ENCODE measurements around the gene MBP.

MBP gene

GRCh38 chr18:77077941-77078689 is 54.5 kb downstream of the MBP start:
- DNase-seq, result no peak

- no peak for DNase-seq
These were observed 55.2 kb downstream of the MBP start for GRCh38 chr18:77077401-77077800.

- no peak for DNase-seq
These were observed 56.5 kb downstream of the MBP start for GRCh38 chr18:77076111-77076510.

GRCh38 chr18:77074431-77074830 is 58.2 kb downstream of the MBP start:
- DNase-seq, result no peak

DNA sequence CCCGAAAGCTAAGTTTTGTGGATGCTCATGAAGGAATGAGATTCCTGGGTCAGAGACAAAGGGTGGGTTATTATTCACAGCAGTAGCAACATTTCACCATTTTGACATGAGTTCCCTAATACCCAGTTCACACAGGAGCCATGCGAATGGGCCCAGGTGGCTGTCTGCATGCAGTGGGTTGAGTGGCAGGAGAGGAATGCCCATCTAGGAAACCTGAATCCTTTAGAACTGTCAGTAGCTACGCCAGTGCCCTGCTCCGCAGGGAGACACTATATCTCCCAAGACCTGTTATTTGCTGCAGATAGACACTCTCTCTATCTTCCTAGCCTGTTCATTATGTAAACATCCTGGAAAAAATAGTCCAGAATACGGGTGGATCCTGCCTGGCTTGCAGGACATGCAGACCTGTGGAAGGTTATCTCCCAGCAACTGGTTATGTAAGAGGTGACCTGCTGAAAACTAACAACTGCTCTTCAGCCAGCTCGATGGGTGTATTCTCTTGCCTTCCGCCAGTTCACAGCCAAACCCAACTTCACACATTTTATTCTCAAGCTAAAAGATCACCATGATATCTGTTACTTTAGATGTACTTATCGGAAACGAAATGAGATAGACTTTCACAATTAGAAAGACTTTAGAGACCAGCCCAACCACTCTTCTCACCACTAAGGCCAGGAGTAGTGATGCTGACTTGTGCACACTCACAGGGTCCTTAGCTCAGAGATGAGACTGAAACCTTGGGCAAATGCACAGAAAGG is 59.1 kb downstream of the MBP start:
- DNase-seq, result peak; percentile 74

DNA sequence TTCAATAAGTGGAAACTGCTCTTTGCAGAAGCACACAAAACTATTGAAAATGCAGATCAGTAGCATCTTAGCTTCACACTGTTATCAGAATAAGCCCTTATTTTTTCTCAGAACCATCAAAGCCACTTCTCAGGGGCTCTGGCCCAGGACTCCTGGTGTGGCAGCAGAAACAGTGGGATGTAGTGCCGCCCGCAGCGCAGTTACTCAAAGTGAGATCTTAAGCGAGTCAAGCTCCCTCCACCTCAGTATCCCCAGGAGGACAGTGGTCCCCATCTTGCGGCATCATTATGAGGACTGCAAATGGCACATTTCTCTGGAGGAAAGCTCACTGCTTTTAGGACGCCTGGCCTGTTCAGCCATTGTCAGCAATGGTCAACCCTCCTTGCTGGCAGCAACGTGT is 60.0 kb downstream of the MBP start:
- no peak for DNase-seq

DNA sequence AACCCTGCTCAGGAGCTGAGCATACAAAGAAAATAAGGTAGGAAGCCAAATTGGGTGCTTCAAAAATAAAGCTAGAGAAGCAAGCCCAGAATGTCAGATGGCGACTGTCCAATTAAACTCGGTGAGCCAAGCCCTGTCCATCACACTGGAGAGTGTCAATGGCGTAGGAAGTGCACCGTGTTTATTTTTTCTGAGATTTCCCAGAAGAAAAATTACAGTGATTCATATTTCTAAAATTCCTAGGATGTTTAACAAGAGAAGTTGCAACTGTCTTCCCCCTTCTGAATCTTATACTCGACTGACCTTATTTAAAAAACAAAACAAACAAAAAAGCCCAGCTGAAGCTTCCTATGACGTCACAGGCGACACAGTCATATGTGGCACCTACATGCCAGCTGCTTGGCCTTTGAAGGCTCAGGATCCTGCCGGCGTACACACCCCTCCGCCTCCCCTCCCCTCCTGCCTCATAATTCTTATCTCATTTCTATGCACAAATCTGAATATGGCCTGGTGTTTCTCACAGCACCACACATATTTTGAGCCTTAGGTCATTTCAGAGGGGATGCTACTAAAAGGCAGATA is 60.8 kb downstream of the MBP start:
- DNase-seq, result peak; percentile 68

DNA sequence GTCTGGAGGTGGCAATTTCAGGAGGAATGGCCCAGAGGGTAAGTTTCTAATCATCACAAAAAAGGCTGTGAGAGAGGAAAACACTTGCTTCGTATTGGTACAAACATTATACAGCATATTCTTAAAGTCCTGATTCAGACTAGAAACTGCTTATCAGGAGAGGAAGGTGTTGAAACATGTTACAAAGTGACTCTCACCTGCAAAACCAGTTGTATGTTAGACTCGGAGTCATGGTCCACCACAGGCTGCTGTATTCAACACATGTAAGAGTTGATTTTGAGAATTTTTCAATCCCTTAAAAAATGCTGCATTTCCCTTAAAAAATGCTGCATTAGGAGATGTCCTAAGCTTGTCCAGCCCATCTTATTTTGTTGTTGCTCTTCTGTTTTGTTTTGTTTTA is 61.5 kb downstream of the MBP start:
- no peak for DNase-seq

- DNase-seq, result no peak
These were observed 62.0 kb downstream of the MBP start for GRCh38 chr18:77070627-77071026.

- DNase-seq, result peak; percentile 70
These were observed 62.7 kb downstream of the MBP start for GRCh38 chr18:77069931-77070330.

GRCh38 chr18:77069482-77069881 is 63.1 kb downstream of the MBP start:
- no peak for DNase-seq

- DNase-seq, result peak; percentile 70
These were observed 64.0 kb downstream of the MBP start for GRCh38 chr18:77068321-77069312.

DNA sequence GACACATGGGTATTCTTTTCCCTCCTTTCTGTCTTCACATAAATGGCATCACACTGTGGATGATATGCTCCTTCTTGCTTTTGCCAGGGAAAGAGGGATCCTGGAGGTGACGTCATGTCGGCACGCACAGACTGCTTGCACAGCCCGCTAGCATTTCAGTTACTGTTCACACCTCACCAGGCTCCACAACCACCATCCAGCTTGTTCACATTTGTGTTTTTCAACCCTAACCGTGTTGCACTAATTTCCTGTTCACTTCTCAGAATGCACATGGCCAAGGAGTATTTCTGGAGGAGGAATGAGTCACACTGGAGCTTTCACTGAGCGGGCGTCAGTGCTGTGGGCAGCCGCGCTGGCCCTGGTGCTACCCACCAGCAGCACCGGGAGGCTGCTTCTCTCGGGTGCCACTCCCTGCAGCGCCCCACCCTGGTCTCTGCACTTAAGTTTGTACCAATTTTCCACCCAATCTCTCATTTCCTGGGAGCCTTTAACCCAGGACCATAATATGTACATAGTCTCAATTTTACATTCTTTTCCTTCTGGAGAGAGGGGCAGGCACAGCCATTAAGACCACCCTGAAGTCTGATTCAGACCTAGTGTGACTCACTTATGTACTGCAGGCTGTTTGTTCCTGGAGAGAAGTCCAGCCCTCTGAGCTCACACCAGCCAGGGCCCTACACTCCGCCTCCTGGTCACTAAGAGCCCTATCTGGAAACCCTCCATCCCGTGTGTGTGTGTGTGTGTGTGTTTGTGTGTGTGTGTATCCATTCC is 65.1 kb downstream of the MBP start:
- peak; percentile 91 for DNase-seq

DNA sequence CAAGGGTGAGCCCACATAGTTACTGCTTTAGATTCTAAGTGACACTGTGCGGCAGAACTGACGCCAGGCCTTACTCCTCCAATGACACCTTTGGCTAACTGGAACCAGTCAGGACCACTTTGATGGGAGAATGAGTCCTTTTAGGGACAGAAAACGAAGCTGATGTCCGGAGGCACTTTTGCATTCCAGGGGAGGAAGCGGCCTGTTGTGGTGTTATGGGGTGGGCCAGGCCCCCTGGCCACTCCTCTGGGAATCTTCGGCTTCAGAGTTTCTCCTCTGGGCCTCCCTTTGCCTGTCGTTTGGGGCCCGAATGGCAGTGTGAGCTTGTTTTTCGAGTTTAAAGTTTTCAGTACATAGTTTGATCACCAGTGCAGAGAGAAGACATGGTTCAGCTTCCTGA is 65.9 kb downstream of the MBP start:
- DNase-seq, result no peak

- DNase-seq, result no peak
These were observed 66.5 kb downstream of the MBP start for GRCh38 chr18:77066101-77066500.

DNA sequence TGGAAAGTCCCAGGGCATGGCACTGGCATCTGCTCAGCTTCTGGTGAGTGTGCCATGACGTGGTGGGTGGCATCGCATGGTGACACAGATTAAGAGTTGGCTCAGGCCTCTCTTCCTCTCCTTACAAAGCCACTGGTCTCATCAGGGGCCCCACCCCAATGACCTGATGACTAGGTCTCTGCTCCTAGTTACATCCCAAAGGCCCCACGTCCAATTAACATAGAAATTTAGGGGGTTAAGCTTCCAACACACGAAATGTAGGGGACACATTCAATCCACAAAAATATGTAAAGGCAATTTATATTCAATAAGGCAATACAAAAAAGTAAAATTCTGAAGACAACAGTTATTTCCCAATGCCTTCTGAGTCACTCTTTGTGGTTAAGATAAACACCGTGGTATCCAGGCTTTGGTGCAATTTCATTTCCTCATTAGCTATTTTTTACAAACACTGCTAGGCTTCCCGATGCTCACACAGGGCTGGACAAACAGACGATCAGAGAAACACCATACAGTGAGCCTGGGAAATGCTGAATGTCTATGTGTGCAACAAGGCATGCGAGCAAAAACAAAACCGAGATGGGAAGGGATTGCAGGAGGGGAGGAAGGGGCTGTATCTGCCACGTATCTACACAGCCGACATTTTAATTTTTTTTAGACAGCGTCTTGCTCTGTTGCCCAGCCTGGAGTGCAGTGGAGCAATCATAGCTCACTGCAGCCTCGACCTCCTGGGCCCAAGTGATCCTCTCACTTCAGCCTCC is 67.2 kb downstream of the MBP start:
- peak; percentile 87 for DNase-seq

GRCh38 chr18:77063260-77063659 is 69.3 kb downstream of the MBP start:
- peak; percentile 96 for DNase-seq

GRCh38 chr18:77062518-77063003 is 70.0 kb downstream of the MBP start:
- DNase-seq, result peak; percentile 93

DNA sequence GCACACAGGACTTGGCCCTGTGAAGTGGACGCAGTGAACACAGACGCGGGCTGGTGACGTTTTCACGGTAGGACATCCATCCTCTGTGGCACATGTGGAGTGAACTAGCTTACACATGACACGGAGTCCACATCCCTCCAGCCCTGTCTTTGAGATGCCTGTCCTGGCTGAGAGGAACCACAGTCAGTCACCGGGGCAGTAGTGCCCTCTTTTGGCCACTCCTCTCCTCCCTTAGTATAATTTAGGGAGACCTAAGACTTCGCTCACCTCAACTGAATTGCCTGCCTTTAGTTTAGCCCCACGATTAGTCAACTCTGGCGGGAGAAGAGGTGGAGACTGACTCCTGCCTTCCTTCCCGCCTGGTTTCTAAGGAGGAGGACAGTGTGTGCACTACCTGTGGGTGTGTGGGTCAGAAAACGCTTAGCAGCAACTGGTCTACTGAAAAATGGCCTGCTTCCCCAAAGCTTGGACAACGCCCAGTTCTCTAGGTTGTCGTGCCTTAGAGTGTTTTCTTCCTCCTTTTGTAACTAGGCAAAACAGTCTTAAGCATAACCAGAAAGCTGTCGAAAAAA is 70.6 kb downstream of the MBP start:
- peak; percentile 75 for DNase-seq

DNA sequence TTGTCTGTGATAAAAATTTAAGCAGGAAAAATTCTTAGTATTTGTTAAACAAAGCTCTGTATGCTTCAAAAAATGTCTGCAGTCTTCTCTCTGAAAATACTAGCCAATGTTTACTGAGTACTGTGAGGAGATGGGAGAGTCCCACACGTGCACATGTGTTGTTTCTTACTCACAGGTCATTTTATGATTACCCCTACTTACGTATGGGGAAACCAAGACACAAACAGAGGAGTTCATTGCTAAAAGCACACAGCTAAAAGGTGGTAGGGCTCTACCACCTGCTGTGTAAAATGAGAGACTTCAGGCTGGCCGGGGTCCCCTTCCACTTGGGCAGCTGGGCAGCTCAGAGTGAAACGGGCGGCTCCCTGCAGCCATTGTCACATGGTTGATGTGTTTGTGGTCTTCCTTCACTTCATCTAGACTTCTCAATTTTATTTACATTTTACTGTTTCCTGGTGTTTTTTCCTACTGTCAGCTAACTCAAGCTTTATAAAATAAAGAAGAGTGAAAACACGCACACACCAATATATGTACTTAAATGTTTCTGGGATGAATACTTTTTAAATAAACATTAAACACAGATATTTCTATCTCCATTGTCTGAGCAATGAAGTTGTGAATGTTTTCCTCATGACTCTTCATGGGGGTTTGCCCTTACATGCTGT is 71.2 kb downstream of the MBP start:
- peak; percentile 36 for DNase-seq
